Esophagus squamous epithelium (tissue), 4 donors: Measurements from ENCODE around the gene CDK12.

Experiments
- POLR2A ChIP-seq, 4 donors: fragments of 450-650 bp; IDR thresholded peaks; one replicate each; pipeline ENCODE4 v1.6.1; 2017; ENCODE audit warnings: antibody characterized with exemption in 4 of 4, mild to moderate bottlenecking in 4 of 4, moderate library complexity in 3 of 4
- TF ChIP-seq, protein P1 (sequence below), 6 experiments: fragments of 450-650 bp in 4 of 6; fragments of 200-600 bp in 2 of 6; sonication (generic) in 2 of 6; IDR thresholded peaks; one replicate each; pipeline ENCODE4 v1.5.1; 2016 to 2019; ENCODE audit warnings: antibody characterized with exemption in 6 of 6, mild to moderate bottlenecking in 4 of 6, moderate library complexity in 4 of 6

DNA sequence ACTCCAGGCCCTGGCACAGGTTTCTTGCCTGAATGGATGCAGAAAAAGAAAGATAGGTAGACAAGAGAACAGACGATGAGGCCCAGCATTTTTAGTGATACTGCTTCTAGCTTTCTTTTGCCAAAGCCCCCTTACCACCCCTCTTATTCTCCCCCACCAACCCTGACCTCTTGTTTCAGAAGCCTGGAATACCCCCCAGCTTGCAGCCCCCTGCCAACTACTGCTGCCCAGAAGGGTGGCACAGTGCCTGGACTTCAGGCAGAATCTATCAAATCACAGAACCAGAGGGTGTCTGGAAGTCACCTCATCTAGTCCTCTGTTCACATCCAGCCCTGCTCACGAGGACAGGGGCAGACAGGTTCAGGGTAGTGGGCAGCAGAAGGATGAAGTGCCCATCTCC lies 110.8 kb downstream of the CDK12 start:
- TF ChIP-seq, protein P1, sequence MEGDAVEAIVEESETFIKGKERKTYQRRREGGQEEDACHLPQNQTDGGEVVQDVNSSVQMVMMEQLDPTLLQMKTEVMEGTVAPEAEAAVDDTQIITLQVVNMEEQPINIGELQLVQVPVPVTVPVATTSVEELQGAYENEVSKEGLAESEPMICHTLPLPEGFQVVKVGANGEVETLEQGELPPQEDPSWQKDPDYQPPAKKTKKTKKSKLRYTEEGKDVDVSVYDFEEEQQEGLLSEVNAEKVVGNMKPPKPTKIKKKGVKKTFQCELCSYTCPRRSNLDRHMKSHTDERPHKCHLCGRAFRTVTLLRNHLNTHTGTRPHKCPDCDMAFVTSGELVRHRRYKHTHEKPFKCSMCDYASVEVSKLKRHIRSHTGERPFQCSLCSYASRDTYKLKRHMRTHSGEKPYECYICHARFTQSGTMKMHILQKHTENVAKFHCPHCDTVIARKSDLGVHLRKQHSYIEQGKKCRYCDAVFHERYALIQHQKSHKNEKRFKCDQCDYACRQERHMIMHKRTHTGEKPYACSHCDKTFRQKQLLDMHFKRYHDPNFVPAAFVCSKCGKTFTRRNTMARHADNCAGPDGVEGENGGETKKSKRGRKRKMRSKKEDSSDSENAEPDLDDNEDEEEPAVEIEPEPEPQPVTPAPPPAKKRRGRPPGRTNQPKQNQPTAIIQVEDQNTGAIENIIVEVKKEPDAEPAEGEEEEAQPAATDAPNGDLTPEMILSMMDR (IDR thresholded peaks at IDR 0.05): no peak
- no peak for TF ChIP-seq POLR2A (IDR thresholded peaks at IDR 0.05)
